Putamen (tissue), 1 donor: ENCODE data around the gene USP17L11.
"Not testable (repeated sequence)": the region's sequence is repeated elsewhere in the genome, so short reads cannot be mapped to it uniquely, and the experiment has no call there.

Source experiments
- DNase-seq: peaks from one replicate; pipeline ENCODE4 v3.0.0-alpha.2; 2016; ENCODE audit warnings: low spot score

USP17L11 gene, protein sequence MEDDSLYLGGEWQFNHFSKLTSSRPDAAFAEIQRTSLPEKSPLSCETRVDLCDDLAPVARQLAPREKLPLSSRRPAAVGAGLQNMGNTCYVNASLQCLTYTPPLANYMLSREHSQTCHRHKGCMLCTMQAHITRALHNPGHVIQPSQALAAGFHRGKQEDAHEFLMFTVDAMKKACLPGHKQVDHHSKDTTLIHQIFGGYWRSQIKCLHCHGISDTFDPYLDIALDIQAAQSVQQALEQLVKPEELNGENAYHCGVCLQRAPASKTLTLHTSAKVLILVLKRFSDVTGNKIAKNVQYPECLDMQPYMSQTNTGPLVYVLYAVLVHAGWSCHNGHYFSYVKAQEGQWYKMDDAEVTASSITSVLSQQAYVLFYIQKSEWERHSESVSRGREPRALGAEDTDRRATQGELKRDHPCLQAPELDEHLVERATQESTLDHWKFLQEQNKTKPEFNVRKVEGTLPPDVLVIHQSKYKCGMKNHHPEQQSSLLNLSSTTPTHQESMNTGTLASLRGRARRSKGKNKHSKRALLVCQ

DNA sequence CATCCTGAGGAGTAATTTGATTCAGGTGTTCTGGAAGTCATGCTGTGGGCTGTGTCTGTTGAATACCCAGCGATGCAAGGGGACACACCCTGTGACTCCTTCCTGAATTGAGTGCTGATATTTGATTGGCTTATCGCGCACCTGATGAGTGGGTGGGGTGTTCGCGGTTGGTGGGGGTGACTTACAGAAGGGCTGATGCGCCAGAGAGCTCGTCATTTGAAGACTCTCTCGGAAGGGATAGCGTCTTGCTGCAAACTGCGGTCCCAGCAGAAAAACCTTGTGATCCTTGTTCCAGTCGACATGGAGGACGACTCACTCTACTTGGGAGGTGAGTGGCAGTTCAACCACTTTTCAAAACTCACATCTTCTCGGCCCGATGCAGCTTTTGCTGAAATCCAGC is at the start of gene USP17L11:
Gene USP17L11, plus strand, starts transcription at position 301 of the 400 bp plus-strand sequence. Its CDS starts 0 bp downstream, at position 301.
- not testable (repeated sequence) for DNase-seq

DNA sequence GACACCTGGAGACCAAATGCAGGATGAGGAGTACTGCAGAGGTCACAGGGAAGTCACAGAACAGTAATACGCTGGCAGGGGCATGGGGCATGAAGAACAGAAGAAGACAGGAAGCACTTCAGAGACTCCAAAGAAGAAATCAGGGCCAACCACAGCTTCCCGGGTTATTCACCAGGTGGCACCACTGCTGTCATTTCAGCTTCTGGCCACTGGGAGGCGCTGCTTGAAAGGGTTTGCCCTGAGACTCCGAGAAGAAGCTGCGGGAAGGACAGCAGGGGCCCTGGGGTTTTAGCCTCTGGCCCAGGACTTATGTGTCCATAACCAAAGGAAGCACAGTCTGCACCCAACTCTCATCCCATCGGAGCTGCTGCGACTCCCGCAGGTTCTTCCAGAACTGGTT is 49.2 kb upstream of the USP17L11 start:
- not testable (repeated sequence) for DNase-seq

DNA sequence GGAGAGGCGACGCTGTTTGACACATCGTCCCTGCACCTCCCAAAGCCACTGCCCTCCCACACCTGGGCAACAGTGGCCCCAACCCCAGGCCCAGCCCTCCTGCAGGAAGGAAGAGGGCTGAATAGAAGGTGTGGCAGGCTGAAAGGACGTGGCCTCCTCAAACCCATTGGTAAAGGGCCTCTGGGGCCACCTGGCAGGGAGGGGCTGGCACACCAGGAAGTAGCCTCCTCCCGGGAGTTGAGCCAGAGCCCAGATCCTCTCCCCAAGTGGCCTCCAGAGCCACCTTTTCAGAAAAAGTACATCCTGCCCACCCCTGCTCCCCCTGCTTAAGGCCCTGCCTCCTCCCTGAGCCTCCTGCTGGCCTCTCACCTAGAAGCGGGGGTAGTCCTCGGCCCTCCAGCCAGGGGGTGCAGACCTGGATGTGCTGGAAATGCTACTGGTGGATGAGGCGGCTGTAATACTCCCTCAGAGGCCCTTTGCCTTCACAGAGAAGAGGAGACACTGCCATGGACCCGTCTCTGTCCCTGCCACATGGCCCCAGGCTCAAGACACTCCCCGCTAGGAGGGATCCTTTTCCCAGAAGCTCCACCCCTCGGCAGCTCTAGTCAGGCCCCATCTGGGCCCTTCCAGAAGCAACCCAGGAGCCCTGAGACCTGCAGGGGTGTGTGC is 45.3 kb upstream of the USP17L11 start, which contains the start of gene FAM90A26:
Gene FAM90A26, plus strand, starts transcription at position 619 of the 669 bp plus-strand sequence. CDS start 2,764 bp downstream, outside the sequence.
- DNase-seq, result not testable (repeated sequence)

DNA sequence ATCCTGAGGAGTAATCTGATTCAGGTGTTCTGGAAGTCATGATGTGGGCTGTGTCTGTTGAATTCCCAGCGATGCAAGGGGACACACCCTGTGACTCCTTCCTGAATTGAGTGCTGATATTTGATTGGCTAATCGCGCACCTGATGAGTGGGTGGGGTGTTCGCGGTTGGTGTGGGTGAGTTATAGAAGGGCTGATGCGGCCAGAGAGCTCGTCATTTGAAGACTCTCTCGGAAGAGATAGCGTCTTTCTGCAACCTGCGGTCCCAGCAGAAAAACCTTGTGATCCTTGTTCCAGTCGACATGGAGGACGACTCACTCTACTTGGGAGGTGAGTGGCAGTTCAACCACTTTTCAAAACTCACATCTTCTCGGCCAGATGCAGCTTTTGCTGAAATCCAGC is 4.8 kb upstream of the USP17L11 start, which contains the start of gene USP17L10:
Gene USP17L10, plus strand, starts transcription at position 301 of the 400 bp plus-strand sequence. Its CDS starts 0 bp downstream, at position 301.
- not testable (repeated sequence) for DNase-seq

DNA sequence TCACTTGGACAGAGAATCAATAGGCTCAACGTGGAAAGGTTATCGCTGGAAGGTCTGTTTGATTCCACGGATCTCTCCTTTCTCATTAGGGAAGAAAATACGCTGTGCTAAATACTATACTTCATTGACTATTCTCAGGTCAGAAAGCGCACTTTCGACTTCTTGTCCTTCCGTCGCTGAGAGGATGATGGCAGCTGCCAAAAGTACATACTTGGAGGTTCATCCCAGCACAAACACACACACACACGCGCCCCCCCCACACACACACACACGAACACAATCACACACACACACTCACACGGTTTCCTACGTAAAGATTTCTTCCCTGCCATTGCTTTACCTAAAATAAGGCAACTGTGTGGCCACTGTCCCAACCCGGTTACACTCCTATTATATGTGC is 504 bp upstream of the USP17L11 start:
- not testable (repeated sequence) for DNase-seq

DNA sequence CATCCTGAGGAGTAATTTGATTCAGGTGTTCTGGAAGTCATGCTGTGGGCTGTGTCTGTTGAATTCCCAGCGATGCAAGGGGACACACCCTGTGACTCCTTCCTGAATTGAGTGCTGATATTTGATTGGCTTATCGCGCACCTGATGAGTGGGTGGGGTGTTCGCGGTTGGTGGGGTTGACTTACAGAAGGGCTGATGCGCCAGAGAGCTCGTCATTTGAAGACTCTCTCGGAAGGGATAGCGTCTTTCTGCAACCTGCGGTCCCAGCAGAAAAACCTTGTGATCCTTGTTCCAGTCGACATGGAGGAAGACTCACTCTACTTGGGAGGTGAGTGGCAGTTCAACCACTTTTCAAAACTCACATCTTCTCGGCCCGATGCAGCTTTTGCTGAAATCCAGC is 4.6 kb downstream of the USP17L11 start, which contains the start of gene USP17L12:
Gene USP17L12, plus strand, starts transcription at position 301 of the 400 bp plus-strand sequence. Its CDS starts 0 bp downstream, at position 301.
- not testable (repeated sequence) for DNase-seq

DNA sequence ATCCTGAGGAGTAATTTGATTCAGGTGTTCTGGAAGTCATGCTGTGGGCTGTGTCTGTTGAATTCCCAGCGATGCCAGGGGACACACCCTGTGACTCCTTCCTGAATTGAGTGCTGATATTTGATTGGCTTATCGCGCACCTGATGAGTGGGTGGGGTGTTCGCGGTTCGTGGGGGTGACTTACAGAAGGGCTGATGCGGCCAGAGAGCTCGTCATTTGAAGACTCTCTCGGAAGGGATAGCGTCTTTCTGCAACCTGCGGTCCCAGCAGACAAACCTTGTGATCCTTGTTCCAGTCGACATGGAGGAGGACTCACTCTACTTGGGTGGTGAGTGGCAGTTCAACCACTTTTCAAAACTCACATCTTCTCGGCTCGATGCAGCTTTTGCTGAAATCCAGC is 9.4 kb downstream of the USP17L11 start, which contains the start of gene USP17L13:
Gene USP17L13, plus strand, starts transcription at position 301 of the 400 bp plus-strand sequence. Its CDS starts 0 bp downstream, at position 301.
- not testable (repeated sequence) for DNase-seq

DNA sequence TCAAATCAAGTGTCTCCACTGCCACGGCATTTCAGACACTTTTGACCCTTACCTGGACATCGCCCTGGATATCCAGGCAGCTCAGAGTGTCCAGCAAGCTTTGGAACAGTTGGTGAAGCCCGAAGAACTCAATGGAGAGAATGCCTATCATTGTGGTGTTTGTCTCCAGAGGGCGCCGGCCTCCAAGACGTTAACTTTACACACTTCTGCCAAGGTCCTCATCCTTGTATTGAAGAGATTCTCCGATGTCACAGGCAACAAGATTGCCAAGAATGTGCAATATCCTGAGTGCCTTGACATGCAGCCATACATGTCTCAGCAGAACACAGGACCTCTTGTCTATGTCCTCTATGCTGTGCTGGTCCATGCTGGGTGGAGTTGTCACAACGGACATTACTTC is 15.0 kb downstream of the USP17L11 start:
- not testable (repeated sequence) for DNase-seq

DNA sequence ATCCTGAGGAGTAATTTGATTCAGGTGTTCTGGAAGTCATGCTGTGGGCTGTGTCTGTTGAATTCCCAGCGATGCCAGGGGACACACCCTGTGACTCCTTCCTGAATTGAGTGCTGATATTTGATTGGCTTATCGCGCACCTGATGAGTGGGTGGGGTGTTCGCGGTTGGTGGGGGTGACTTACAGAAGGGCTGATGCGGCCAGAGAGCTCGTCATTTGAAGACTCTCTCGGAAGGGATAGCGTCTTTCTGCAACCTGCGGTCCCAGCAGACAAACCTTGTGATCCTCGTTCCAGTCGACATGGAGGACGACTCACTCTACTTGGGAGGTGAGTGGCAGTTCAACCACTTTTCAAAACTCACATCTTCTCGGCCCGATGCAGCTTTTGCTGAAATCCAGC is 18.9 kb downstream of the USP17L11 start, which contains the start of gene USP17L15:
Gene USP17L15, plus strand, starts transcription at position 301 of the 400 bp plus-strand sequence. Its CDS starts 0 bp downstream, at position 301.
- DNase-seq, result not testable (repeated sequence)

DNA sequence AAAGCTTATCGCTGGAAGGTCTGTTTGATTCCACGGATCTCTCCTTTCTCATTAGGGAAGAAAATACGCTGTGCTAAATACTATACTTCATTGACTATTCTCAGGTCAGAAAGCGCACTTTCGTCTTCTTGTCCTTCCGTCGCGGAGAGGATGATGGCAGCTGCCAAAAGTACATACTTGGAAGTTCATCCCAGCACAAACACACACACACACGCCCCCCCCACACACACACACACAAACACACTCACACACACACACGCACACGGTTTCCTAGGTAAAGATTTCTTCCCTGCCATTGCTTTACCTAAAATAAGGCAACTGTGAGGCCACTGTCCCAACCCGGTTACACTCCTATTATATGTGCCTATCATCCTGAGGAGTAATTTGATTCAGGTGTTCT is 23.3 kb downstream of the USP17L11 start:
- DNase-seq, result not testable (repeated sequence)

DNA sequence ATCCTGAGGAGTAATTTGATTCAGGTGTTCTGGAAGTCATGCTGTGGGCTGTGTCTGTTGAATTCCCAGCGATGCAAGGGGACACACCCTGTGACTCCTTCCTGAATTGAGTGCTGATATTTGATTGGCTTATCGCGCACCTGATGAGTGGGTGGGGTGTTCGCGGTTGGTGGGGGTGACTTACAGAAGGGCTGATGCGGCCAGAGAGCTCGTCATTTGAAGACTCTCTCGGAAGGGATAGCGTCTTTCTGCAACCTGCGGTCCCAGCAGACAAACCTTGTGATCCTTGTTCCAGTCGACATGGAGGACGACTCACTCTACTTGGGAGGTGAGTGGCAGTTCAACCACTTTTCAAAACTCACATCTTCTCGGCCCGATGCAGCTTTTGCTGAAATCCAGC is 28.4 kb downstream of the USP17L11 start, which contains the start of gene USP17L17:
Gene USP17L17, plus strand, starts transcription at position 301 of the 400 bp plus-strand sequence. Its CDS starts 0 bp downstream, at position 301.
- not testable (repeated sequence) for DNase-seq

DNA sequence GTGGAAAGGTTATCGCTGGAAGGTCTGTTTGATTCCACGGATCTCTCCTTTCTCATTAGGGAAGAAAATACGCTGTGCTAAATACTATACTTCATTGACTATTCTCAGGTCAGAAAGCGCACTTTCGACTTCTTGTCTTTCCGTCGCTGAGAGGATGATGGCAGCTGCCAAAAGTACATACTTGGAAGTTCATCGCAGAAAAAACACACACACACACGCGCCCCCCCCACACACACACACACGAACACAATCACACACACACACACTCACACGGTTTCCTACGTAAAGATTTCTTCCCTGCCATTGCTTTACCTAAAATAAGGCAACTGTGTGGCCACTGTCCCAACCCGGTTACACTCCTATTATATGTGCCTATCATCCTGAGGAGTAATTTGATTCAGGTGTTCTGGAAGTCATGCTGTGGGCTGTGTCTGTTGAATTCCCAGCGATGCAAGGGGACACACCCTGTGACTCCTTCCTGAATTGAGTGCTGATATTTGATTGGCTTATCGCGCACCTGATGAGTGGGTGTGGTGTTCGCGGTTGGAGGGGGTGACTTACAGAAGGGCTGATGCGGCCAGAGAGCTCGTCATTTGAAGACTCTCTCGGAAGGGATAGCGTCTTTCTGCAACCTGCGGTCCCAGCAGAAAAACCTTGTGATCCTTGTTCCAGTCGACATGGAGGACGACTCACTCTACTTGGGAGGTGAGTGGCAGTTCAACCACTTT is 32.9 kb downstream of the USP17L11 start, which contains the start of gene USP17L18:
Gene USP17L18, plus strand, starts transcription at position 678 of the 728 bp plus-strand sequence. Its CDS starts 0 bp downstream, at position 678.
- DNase-seq, result peak; percentile 0

DNA sequence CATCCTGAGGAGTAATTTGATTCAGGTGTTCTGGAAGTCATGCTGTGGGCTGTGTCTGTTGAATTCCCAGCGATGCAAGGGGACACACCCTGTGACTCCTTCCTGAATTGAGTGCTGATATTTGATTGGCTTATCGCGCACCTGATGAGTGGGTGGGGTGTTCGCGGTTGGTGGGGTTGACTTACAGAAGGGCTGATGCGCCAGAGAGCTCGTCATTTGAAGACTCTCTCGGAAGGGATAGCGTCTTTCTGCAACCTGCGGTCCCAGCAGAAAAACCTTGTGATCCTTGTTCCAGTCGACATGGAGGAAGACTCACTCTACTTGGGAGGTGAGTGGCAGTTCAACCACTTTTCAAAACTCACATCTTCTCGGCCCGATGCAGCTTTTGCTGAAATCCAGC is 37.9 kb downstream of the USP17L11 start, which contains the start of gene USP17L19:
Gene USP17L19, plus strand, starts transcription at position 301 of the 400 bp plus-strand sequence. Its CDS starts 0 bp downstream, at position 301.
- DNase-seq, result not testable (repeated sequence)

DNA sequence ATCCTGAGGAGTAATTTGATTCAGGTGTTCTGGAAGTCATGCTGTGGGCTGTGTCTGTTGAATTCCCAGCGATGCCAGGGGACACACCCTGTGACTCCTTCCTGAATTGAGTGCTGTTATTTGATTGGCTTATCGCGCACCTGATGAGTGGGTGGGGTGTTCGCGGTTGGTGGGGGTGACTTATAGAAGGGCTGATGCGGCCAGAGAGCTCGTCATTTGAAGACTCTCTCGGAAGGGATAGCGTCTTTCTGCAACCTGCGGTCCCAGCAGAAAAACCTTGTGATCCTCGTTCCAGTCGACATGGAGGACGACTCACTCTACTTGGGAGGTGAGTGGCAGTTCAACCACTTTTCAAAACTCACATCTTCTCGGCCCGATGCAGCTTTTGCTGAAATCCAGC is 42.6 kb downstream of the USP17L11 start, which contains the start of gene USP17L20:
Gene USP17L20, plus strand, starts transcription at position 301 of the 400 bp plus-strand sequence. Its CDS starts 0 bp downstream, at position 301.
- not testable (repeated sequence) for DNase-seq

DNA sequence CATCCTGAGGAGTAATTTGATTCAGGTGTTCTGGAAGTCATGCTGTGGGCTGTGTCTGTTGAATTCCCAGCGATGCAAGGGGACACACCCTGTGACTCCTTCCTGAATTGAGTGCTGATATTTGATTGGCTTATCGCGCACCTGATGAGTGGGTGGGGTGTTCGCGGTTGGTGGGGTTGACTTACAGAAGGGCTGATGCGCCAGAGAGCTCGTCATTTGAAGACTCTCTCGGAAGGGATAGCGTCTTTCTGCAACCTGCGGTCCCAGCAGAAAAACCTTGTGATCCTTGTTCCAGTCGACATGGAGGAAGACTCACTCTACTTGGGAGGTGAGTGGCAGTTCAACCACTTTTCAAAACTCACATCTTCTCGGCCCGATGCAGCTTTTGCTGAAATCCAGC is 47.4 kb downstream of the USP17L11 start, which contains the start of gene USP17L21:
Gene USP17L21, plus strand, starts transcription at position 301 of the 400 bp plus-strand sequence. Its CDS starts 0 bp downstream, at position 301.
- DNase-seq, result not testable (repeated sequence)
